ENCODE results near the gene CHCHD10.

CHCHD10 gene

GRCh38 chr22:23764899-23765881, 2.6 kb downstream of the CHCHD10 start:
- H3K79me2 ChIP-seq (ENCODE audit: insufficient read depth, low read length), result no peaks in the 10 kb centered on the region
- H2AFZ ChIP-seq (ENCODE audit: low read depth, low read length), result no peak overlapping the region
- ATAC-seq (ENCODE audit: insufficient read depth, low read depth), result no peak
- H3K4me3 ChIP-seq (ENCODE audit: low read depth in 1 of 2, low read length in 2 of 2), result no peak overlapping the region
- no peak overlapping the region for H3K27ac ChIP-seq (ENCODE audit: low read length)
- no peak for DNase-seq
- no peaks in the 10 kb centered on the region for H4K20me1 ChIP-seq (ENCODE audit: insufficient read depth, low read length)
- no peaks in the 10 kb centered on the region; the same call in 1 of the 2 replicates for H3K36me3 ChIP-seq (ENCODE audit: insufficient read depth, low read length)
- no peaks in the 10 kb centered on the region for H3K9me3 ChIP-seq (ENCODE audit: insufficient read depth, low read length, severe bottlenecking)
- no peak overlapping the region for H3K4me2 ChIP-seq (ENCODE audit: insufficient read depth, low read length)
- no peaks in the 10 kb centered on the region for H3K27me3 ChIP-seq (ENCODE audit: insufficient read depth, low read length, poor library complexity)
- no peak overlapping the region for H3K9ac ChIP-seq (ENCODE audit: low read depth, low read length)
- no peak for TF ChIP-seq EZH2 (IDR thresholded peaks at IDR 0.05; ENCODE audit: borderline replicate concordance, low read depth, low read length, severe bottlenecking)
- TF ChIP-seq CTCF (IDR thresholded peaks at IDR 0.05; ENCODE audit: borderline replicate concordance, extremely low read depth, low read length, poor library complexity, severe bottlenecking), result no peak
- peaks cover 32% of the 10 kb centered on the region for H3K4me1 ChIP-seq (ENCODE audit: insufficient read depth, low read length)

- Histone ChIP-seq H3K36me3 (ENCODE audit: insufficient read depth, low read length) (no peaks in the 10 kb centered on the region; the same call in 1 of the 2 replicates), H3K4me3 (ENCODE audit: low read depth in 1 of 2, low read length in 2 of 2) (no peak overlapping the region), H2AFZ (ENCODE audit: low read depth, low read length) (no peak overlapping the region), H3K9ac (ENCODE audit: low read depth, low read length) (no peak overlapping the region), H3K4me2 (ENCODE audit: insufficient read depth, low read length) (no peak overlapping the region), H3K27ac (ENCODE audit: low read length) (no peak overlapping the region), H3K27me3 (ENCODE audit: insufficient read depth, low read length, poor library complexity) (no peaks in the 10 kb centered on the region), H3K4me1 (ENCODE audit: insufficient read depth, low read length) (peaks cover 32% of the 10 kb centered on the region), H3K9me3 (ENCODE audit: insufficient read depth, low read length, severe bottlenecking) (no peaks in the 10 kb centered on the region), H3K79me2 (ENCODE audit: insufficient read depth, low read length) (no peaks in the 10 kb centered on the region), H4K20me1 (ENCODE audit: insufficient read depth, low read length) (no peaks in the 10 kb centered on the region)
- ATAC-seq (ENCODE audit: insufficient read depth, low read depth) (no peak), DNase-seq (no peak)
- no peak for TF ChIP-seq EZH2 (IDR thresholded peaks at IDR 0.05; ENCODE audit: borderline replicate concordance, low read depth, low read length, severe bottlenecking)
These were observed 3.8 kb downstream of the CHCHD10 start for GRCh38 chr22:23763954-23764353.

- ATAC-seq (ENCODE audit: insufficient read depth, low read depth) (0 out of 3 replicates have a peak, but pooled peaks have one; percentile 23), DNase-seq (peak; percentile 50)
- Histone ChIP-seq H3K27me3 (ENCODE audit: insufficient read depth, low read length, poor library complexity) (no peaks in the 10 kb centered on the region), H3K4me2 (ENCODE audit: insufficient read depth, low read length) (no peak overlapping the region), H2AFZ (ENCODE audit: low read depth, low read length) (no peak overlapping the region), H3K4me1 (ENCODE audit: insufficient read depth, low read length) (peaks cover 32% of the 10 kb centered on the region), H3K4me3 (ENCODE audit: low read depth in 1 of 2, low read length in 2 of 2) (no peak overlapping the region), H3K36me3 (ENCODE audit: insufficient read depth, low read length) (no peaks in the 10 kb centered on the region; the same call in 1 of the 2 replicates), H3K27ac (ENCODE audit: low read length) (no peak overlapping the region), H3K79me2 (ENCODE audit: insufficient read depth, low read length) (no peaks in the 10 kb centered on the region), H3K9me3 (ENCODE audit: insufficient read depth, low read length, severe bottlenecking) (no peaks in the 10 kb centered on the region), H4K20me1 (ENCODE audit: insufficient read depth, low read length) (no peaks in the 10 kb centered on the region), H3K9ac (ENCODE audit: low read depth, low read length) (no peak overlapping the region)
- TF ChIP-seq CTCF (IDR thresholded peaks at IDR 0.05; ENCODE audit: borderline replicate concordance, extremely low read depth, low read length, poor library complexity, severe bottlenecking) (no peak), EZH2 (IDR thresholded peaks at IDR 0.05; ENCODE audit: borderline replicate concordance, low read depth, low read length, severe bottlenecking) (no peak)
These were observed 4.2 kb downstream of the CHCHD10 start for GRCh38 chr22:23763579-23763945.
